ENCODE results near the gene FUT7. TPM values are rescaled to one million over a fixed set of nuclear protein-coding genes. Genes with fewer than 3 reads are reported as not detected.

FUT7 gene
- total RNA-seq, 1 experiment from 2014 or later, result not detected

DNA sequence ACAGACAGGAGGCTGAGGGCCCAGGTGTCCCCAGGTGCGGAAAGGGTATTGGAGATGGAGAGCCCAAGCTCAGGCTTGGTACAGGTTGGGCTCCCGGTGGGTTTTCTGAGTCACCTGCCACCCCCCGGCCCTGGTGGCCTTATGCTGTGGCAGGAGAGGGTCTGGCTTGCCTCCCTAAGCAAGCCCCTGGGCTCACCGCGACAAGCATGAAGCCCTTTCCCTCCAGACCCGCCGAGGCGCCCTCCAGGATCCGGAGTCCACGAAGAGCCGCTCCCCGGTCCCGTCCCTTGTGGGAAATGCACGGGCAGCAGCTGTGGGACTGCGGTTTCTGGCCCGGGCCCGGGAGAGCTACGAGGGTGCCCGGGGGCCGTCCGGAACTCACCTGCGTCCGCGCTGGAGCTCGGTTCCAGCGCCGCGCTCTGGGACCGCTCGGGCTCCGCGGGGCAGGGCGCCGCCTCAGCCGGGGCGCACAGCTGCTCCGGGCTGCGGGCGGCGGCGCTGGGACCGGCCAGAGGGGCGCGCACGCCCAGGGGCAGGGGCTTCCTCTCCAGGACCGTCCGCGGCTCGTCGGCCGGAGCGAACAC is 37.7 kb upstream of the FUT7 start:
- ATAC-seq (no peak), DNase-seq (ENCODE audit: low read depth, low spot score) (no peak)
- no peaks in the 10 kb centered on the region for H3K27me3 ChIP-seq (ENCODE audit: insufficient read depth, low read length)
- peaks cover 0 to 8% of the 10 kb centered on the region in 2 experiments; a peak in 1 of 4 replicates for H3K36me3 ChIP-seq (ENCODE audit: control insufficient read depth in 1 of 2, insufficient read depth in 2 of 2, low read length in 2 of 2)
- H4K20me1 ChIP-seq (ENCODE audit: insufficient read depth), result no peaks in the 10 kb centered on the region; the same call in 1 of the 2 replicates
- peaks cover 24 to 39% of the 10 kb centered on the region in 2 experiments for H3K4me1 ChIP-seq (ENCODE audit: control insufficient read depth in 1 of 2, insufficient read depth in 2 of 2, low read length in 2 of 2)
- POLR2A ChIA-PET, result interaction anchor here (1.0 to 5.1 kb wide), 4 partner anchors 12 to 122 kb away, joined by 3 to 43 read pairs (median 5); partner anchors contain the start of gene MAN1B1
- RAD21 ChIA-PET (ENCODE audit: low non-redundant PET in 1 of 2, low total read pairs in 2 of 2, uncharacterized antibody in 2 of 2, unreplicated experiment in 2 of 2), result interaction anchor here in 1 of 2 experiments (1.0 to 1.2 kb wide), 2 partner anchors 23 to 36 kb away, joined by 3 to 4 read pairs; no protein-coding TSS in a partner anchor
- peak overlapping the region; percentile 64 for H3K27ac ChIP-seq (ENCODE audit: low read depth, low read length)
- no peaks in the 10 kb centered on the region for H3K9me3 ChIP-seq (ENCODE audit: control insufficient read depth in 1 of 2, insufficient read depth in 1 of 2, low read depth in 1 of 2, low read length in 2 of 2)
- no peaks in the 10 kb centered on the region for H3K9me2 ChIP-seq (ENCODE audit: insufficient read depth)
- peak overlapping the region; percentile 93 for H3K4me2 ChIP-seq (ENCODE audit: low read length)
- BruUV-seq (replicated peaks), result no TSS peak
- intact Hi-C loops (cut with micrococcal nuclease), result no loop called here
- H2AFZ ChIP-seq (ENCODE audit: low read depth, low read length, poor library complexity, severe bottlenecking), result no peak overlapping the region
- peak overlapping the region; percentile 80 to 82 for H3K4me3 ChIP-seq (replicated peaks in 1 of 2; ENCODE audit: low read depth in 1 of 2, low read length in 2 of 2)
- peak overlapping the region; percentile 89 for H3K9ac ChIP-seq (ENCODE audit: low read length)
- H3K79me2 ChIP-seq (ENCODE audit: insufficient read depth, low read length), result peaks cover 47% of the 10 kb centered on the region
- CTCF ChIA-PET, result interaction anchor here (0.6 to 4.7 kb wide), 11 partner anchors 7 to 171 kb away, joined by 3 to 49 read pairs (median 8); partner anchors contain the start of genes MAN1B1, NPDC1, RNF224 and TUBB4B
- TF ChIP-seq YY1 (IDR thresholded peaks at IDR 0.05; ENCODE audit: extremely low read depth, insufficient replicate concordance, low read depth, low read length) (no peak), JUND (IDR thresholded peaks at IDR 0.05) (no peak)

DNA sequence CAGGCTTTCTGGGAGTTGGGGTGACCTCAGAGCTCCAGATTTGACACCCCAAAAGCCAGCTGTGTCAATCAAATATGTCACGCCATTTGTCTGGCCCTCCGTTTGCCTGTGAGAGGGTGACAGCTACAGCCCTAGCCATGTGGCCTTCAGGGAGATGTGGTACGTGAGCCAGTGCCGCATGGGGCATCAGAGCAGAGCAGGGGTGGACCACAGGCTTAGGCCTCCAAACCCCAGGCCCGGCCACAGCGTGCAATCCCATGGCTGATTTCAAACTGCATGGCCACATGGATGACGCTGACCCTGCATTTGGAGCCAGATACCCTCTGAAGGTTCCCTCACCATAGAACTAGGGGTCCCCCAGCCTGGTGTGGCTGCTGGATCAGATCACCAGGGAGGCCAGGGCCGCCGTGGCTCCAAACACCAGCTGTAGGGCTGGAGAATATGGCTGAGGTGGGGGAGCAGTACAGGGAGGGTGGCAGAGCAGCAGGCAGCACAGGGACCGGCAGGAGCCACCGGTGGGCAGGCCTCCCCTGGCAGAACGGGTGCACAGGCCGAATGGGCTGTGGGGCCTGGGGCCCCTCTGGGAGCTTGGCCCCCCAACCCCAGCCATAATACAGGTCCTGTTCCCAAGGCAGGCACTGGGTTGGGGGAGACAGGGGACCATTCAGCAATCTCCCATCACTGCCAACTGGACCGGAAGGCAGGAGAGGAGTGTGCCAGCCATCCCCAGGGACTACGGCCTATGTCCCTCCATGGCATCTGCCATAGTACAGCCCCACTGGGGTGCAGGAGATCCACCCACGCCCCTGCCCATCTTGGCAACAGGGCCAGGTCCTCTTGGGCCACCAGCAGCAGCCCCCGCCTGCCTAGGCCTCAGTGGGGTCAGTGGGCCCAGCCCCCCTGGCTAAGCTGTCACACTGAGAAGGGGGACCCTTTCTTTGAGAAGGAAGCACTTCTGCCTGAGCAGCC is 36.9 kb upstream of the FUT7 start:
- BruUV-seq (replicated peaks), result TSS peak; percentile 40
- H3K4me2 ChIP-seq (ENCODE audit: low read length), result peak overlapping the region; percentile 93
- ChIA-PET POLR2A (interaction anchor here (0.7 to 5.1 kb wide), 9 partner anchors 13 to 175 kb away, joined by 3 to 43 read pairs (median 6); partner anchors contain the start of genes ENTPD2, MAN1B1, TPRN and TUBB4B), RAD21 (ENCODE audit: low non-redundant PET in 1 of 2, low total read pairs in 2 of 2, uncharacterized antibody in 2 of 2, unreplicated experiment in 2 of 2) (interaction anchor here (0.8 to 1.7 kb wide), 3 partner anchors 8 to 18 kb away, joined by 5 to 12 read pairs (median 5); partner anchors contain the start of gene MAN1B1 (in 2 of the 2)), CTCF (interaction anchor here (1.0 to 4.7 kb wide), 26 partner anchors 8 to 178 kb away, joined by 3 to 57 read pairs (median 8); partner anchors contain the start of genes ENTPD2, MAN1B1, NPDC1 and RNF224)
- H3K9ac ChIP-seq (ENCODE audit: low read length), result peak overlapping the region; percentile 89
- peaks cover 47% of the 10 kb centered on the region for H3K79me2 ChIP-seq (ENCODE audit: insufficient read depth, low read length)
- H2AFZ ChIP-seq (ENCODE audit: low read depth, low read length, poor library complexity, severe bottlenecking), result no peak overlapping the region
- H3K27me3 ChIP-seq (ENCODE audit: insufficient read depth, low read length), result no peaks in the 10 kb centered on the region
- H4K20me1 ChIP-seq (ENCODE audit: insufficient read depth), result no peaks in the 10 kb centered on the region; the same call in 1 of the 2 replicates
- H3K4me3 ChIP-seq (replicated peaks in 1 of 2; ENCODE audit: low read depth in 1 of 2, low read length in 2 of 2), result peak overlapping the region; percentile 80 to 82
- intact Hi-C loops (cut with micrococcal nuclease), result no loop called here
- H3K4me1 ChIP-seq (ENCODE audit: control insufficient read depth in 1 of 2, insufficient read depth in 2 of 2, low read length in 2 of 2), result peaks cover 24 to 43% of the 10 kb centered on the region in 2 experiments
- H3K36me3 ChIP-seq (ENCODE audit: control insufficient read depth in 1 of 2, insufficient read depth in 2 of 2, low read length in 2 of 2), result peaks cover 0 to 8% of the 10 kb centered on the region in 2 experiments; a peak in 1 of 4 replicates
- TF ChIP-seq YY1 (IDR thresholded peaks at IDR 0.05; ENCODE audit: extremely low read depth, insufficient replicate concordance, low read depth, low read length) (no peak), POLR2AphosphoS5 (IDR thresholded peaks at IDR 0.05; ENCODE audit: low read depth, low read length) (0 out of 2 replicates have a peak, but pooled peaks have one; percentile 2)
- H3K9me2 ChIP-seq (ENCODE audit: insufficient read depth), result no peaks in the 10 kb centered on the region
- peak overlapping the region; percentile 64 for H3K27ac ChIP-seq (ENCODE audit: low read depth, low read length)
- ATAC-seq (no peak), DNase-seq (ENCODE audit: low read depth, low spot score) (no peak)
- no peaks in the 10 kb centered on the region for H3K9me3 ChIP-seq (ENCODE audit: control insufficient read depth in 1 of 2, insufficient read depth in 1 of 2, low read depth in 1 of 2, low read length in 2 of 2)
